AG09319 (cell line): Measurements from ENCODE around the gene ARSG.

Experiments used
- DNase-seq: peaks from one replicate; pipeline ENCODE4 v3.0.0-alpha.2; 2010; ENCODE audit warnings: low read depth; ENCODE audit errors: extremely low read depth
- TF ChIP-seq, protein P1 (sequence below): IDR thresholded peaks from 2 replicates; pipeline ENCODE4 v1.5.1; 2011; ENCODE audit warnings: low read depth, mild to moderate bottlenecking, inconsistent platforms, low read length, moderate library complexity

Gene ARSG

GRCh38 chr17:68418876-68419275 is 127.6 kb downstream of the ARSG start:
- DNase-seq: no peak

GRCh38 chr17:68420065-68420464 is 128.8 kb downstream of the ARSG start:
- TF ChIP-seq, protein P1, sequence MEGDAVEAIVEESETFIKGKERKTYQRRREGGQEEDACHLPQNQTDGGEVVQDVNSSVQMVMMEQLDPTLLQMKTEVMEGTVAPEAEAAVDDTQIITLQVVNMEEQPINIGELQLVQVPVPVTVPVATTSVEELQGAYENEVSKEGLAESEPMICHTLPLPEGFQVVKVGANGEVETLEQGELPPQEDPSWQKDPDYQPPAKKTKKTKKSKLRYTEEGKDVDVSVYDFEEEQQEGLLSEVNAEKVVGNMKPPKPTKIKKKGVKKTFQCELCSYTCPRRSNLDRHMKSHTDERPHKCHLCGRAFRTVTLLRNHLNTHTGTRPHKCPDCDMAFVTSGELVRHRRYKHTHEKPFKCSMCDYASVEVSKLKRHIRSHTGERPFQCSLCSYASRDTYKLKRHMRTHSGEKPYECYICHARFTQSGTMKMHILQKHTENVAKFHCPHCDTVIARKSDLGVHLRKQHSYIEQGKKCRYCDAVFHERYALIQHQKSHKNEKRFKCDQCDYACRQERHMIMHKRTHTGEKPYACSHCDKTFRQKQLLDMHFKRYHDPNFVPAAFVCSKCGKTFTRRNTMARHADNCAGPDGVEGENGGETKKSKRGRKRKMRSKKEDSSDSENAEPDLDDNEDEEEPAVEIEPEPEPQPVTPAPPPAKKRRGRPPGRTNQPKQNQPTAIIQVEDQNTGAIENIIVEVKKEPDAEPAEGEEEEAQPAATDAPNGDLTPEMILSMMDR: no peak

More at GRCh38 chr17:68418876-68419275, 127.6 kb downstream of the ARSG start:
- TF ChIP-seq, protein P1: no peak

DNA sequence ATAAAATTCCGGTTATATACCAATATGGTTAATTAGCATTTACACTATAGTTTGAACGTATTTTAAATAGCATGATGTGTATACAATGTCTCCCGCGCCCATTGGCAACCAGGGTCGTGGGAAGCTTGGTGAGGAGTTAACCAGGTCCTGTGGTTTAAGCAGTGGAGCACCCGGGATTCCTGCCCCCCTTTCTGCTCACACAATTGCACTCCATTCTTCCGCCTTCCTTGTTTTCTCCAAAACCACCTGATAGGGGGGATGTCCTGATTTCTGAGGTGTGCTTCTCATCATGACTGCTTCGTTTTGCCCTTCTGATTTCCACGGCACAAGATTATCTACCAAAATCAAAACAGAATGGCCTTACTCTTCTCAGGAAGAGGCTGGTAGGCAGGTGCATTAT is 130.2 kb downstream of the ARSG start:
- no peak for DNase-seq
- TF ChIP-seq, protein P1: no peak

More at GRCh38 chr17:68420065-68420464, 128.8 kb downstream of the ARSG start:
- DNase-seq: no peak

- no peak for DNase-seq
- TF ChIP-seq, protein P1: no peak
Measured at GRCh38 chr17:68422821-68423220, 131.5 kb downstream of the ARSG start.

DNA sequence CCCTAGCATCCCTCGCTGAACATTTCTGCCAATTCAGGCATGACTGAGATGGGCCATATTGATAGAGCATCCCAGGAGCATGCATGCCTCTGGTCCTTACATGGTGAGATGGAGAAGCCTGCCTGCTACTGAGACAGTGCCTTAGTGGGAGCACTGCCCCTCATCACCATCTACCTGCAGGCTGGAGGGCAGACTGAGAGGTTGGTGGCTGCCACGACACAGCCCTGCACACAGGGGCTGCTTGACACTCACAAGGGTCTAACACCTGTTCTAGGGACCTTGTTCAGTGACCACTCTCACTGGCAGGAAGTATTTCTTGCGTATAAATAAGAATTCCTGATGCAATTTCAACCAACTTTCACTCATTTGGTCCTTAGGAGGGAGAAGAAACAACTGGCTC is 132.0 kb downstream of the ARSG start:
- DNase-seq: no peak
- TF ChIP-seq, protein P1: no peak

- no peak for DNase-seq
- TF ChIP-seq, protein P1: no peak
Measured at GRCh38 chr17:68424203-68424602, 132.9 kb downstream of the ARSG start.

DNA sequence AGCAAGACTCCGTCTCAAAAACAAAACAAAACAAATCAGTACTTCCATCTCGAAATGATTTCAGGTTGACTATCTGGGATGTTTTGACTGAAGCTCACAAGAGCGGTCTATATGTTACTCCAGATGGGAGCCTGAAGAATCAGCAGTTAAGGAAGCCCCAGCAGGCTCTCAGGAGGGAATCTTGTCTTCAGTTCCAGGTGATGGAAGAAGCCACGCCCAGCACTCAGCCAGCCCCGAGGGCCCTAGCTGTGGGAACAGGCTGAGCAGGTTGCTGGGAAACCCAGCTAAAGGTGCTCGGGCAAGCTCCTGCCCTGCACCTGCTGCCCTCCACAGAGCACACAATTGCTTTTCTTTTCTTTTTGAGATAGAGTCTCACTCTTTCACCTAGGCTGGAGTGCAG is 133.6 kb downstream of the ARSG start:
- no peak for DNase-seq
- TF ChIP-seq, protein P1: no peak
